GM19240 (cell line): ENCODE measurements around the gene KDM1B.

ENCODE experiments used
- DNase-seq: peaks from one replicate; pipeline ENCODE4 v3.0.0; 2011; ENCODE audit warnings: low spot score; ENCODE audit not compliant: insufficient read length

KDM1B gene

GRCh38 chr6:18155150-18155863 lies at the start of gene KDM1B:
Gene KDM1B, plus strand, starts transcription at chr6:18155422. Its CDS starts 4,474 bp downstream, at chr6:18159896.
- peak; percentile 92 for DNase-seq

- no peak for DNase-seq
These were observed 48.2 kb upstream of the KDM1B start for GRCh38 chr6:18107061-18107460.

GRCh38 chr6:18110162-18110561 lies 45.1 kb upstream of the KDM1B start:
- no peak for DNase-seq

GRCh38 chr6:18115356-18115755 lies 39.9 kb upstream of the KDM1B start:
- DNase-seq, result no peak

GRCh38 chr6:18117136-18117535 lies 38.1 kb upstream of the KDM1B start:
- DNase-seq, result no peak

GRCh38 chr6:18118330-18118729 lies 36.9 kb upstream of the KDM1B start:
- DNase-seq, result no peak

- no peak for DNase-seq
These were observed 36.0 kb upstream of the KDM1B start for GRCh38 chr6:18119236-18119635.

- no peak for DNase-seq
These were observed 33.6 kb upstream of the KDM1B start for GRCh38 chr6:18121580-18122127.

- peak; percentile 11 for DNase-seq
These were observed 32.8 kb upstream of the KDM1B start, which contains the start of gene NHLRC1 for GRCh38 chr6:18122128-18123093. Gene NHLRC1, minus strand, starts transcription at chr6:18122677. Its CDS starts 71 bp downstream, at chr6:18122606.

- no peak for DNase-seq
These were observed 29.1 kb upstream of the KDM1B start for GRCh38 chr6:18126121-18126520.

GRCh38 chr6:18132346-18132745 lies 22.9 kb upstream of the KDM1B start:
- DNase-seq, result no peak

GRCh38 chr6:18135171-18135570 lies 20.1 kb upstream of the KDM1B start:
- DNase-seq, result no peak

GRCh38 chr6:18136260-18136659 lies 19.0 kb upstream of the KDM1B start:
- no peak for DNase-seq

GRCh38 chr6:18138906-18139305 lies 16.3 kb upstream of the KDM1B start:
- no peak for DNase-seq

- DNase-seq, result no peak
These were observed 15.1 kb upstream of the KDM1B start for GRCh38 chr6:18139935-18140621.

- no peak for DNase-seq
These were observed 13.2 kb upstream of the KDM1B start for GRCh38 chr6:18141805-18142590.

GRCh38 chr6:18142591-18142861 lies 12.7 kb upstream of the KDM1B start:
- DNase-seq, result no peak

GRCh38 chr6:18147160-18147559 lies 8.1 kb upstream of the KDM1B start:
- DNase-seq, result no peak

GRCh38 chr6:18147616-18148015 lies 7.6 kb upstream of the KDM1B start:
- DNase-seq, result no peak

GRCh38 chr6:18148304-18149025 lies 6.8 kb upstream of the KDM1B start:
- DNase-seq, result no peak
